Esophagus squamous epithelium (tissue), 5 donors: ENCODE measurements around the gene ANGEL1. TPM values are rescaled to one million over a fixed set of nuclear protein-coding genes. Genes with fewer than 3 reads are reported as not detected.

ENCODE experiments used
- DNase-seq: peaks from one replicate; lab custom pipeline; 2025; lab: John Stamatoyannopoulos, UW
- H3K27ac ChIP-seq, 4 donors: fragments of 200-600 bp; sonication (generic); one replicate each; pipeline ENCODE4 v1.5.1; 2016 to 2019; ENCODE audit warnings: mild to moderate bottlenecking in 1 of 4
- H3K27me3 ChIP-seq, 4 donors: fragments of 200-600 bp; sonication (generic); 1 replicate in 3 of 4; 2 replicates in 1 of 4; pipeline versions ENCODE4 v1.5.1 to v1.6.0; 2017 to 2021; ENCODE audit warnings: antibody characterized with exemption in 1 of 4
- H3K36me3 ChIP-seq, 3 donors: fragments of 200-600 bp; sonication (generic); one replicate each; pipeline ENCODE4 v1.5.1; 2016 to 2019
- H3K4me1 ChIP-seq, 3 donors: fragments of 200-600 bp; sonication (generic); one replicate each; pipeline ENCODE4 v1.5.1; 2017 to 2019
- H3K4me3 ChIP-seq, 4 donors: fragments of 200-600 bp; sonication (generic); 1 replicate in 3 of 4; 2 replicates in 1 of 4; pipeline ENCODE4 v1.5.1; 2016 to 2019; ENCODE audit warnings: mild to moderate bottlenecking in 2 of 4, moderate library complexity in 1 of 4
- H3K9me3 ChIP-seq, 3 donors: fragments of 200-600 bp; sonication (generic); one replicate each; pipeline ENCODE4 v1.5.1; 2016 to 2019
- POLR2A ChIP-seq, 4 donors: fragments of 450-650 bp; IDR thresholded peaks; one replicate each; pipeline ENCODE4 v1.6.1; 2017; ENCODE audit warnings: antibody characterized with exemption in 4 of 4, mild to moderate bottlenecking in 4 of 4, moderate library complexity in 3 of 4
- WGBS, 2 donors: methylation state at CpG; one replicate each; pipeline ENCODE4 v1.1.5; 2018; 5-methylcytosine and 5-hydroxymethylcytosine counted together
- intact Hi-C: fragments of 100-400 bp; cut with DNase I; formaldehyde crosslinking; loops from one replicate; pipeline ENCODE4 v1.15.0; 2022
- total RNA-seq, 4 donors: library from RNA; depleted of rRNA; stranded (reverse); fragments of >200 nt; gene quantifications; one replicate each; pipeline ENCODE4 v1.1.0, GENCODE V29; 2016
- TF ChIP-seq, protein P1 (sequence below), 6 experiments: fragments of 450-650 bp in 4 of 6; fragments of 200-600 bp in 2 of 6; sonication (generic) in 2 of 6; IDR thresholded peaks; one replicate each; pipeline ENCODE4 v1.5.1; 2016 to 2019; ENCODE audit warnings: antibody characterized with exemption in 6 of 6, mild to moderate bottlenecking in 4 of 6, moderate library complexity in 4 of 6
- donor health status: DM: yes; HTN: yes; CAD: no.

Gene ANGEL1
- total RNA-seq, 4 donors from 2014 or later: 3.4 to 13.7 (median 8.3) TPM

DNA sequence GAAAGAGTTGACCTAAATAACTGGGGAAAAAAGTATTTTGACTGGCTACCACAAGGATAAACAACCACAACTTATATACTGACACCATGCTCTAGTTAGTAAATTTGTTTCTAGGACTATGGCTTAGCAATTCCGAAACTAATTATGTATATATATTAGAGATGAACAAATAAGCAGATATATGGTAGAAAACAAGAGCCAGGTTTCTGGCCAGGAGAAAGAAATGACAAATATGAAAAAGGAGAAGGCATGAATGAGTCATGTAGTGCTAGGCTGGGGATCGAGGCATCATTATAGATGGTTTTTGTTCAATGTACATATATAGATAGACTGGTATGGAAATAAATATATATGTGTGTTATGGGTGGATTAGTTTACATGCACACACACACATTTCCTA lies 8.0 kb upstream of the ANGEL1 start:
- intact Hi-C loops: no loop called here

DNA sequence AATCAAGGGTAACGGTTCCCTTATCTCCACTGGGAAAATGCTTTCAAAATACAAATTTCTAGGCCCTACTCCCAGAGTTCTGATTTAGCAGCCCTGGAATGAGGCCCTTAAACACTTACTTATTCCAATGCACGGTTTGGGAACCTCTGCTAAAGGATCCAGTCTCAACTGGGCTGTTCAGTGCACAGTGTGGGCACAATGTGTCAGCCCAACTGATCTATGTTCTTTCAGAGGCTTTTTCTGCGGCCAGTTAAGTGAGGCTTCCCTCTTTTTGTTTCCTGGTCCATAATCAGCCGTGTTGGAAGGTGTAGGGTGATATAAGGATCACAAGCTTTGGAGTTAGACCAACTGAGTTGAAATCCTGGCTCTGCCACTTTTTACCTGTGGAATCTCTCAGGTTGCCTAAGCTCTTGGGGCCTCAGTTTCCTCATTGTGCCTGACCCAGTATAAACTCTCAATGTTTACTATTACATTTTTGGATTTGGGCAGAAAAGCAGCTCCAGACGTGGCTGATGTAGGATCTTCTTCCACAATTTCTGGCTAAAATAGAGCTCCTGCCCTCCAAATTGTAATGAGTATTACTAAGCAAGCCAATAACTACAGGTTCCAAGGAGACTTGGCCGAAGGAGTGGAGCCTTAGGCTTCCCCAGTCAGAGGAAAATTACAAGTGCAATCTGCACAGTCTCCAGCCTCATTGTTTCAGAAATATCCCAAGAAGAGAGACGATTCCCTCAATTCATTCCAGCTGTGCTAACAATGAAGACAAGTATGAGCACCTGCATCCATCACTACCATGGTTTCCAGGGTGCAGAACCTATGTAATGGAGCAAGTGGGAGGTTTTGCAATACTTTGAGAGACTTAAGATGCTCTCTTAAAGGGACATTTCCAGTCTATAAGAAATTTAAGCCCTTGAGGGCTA lies 2.3 kb upstream of the ANGEL1 start:
- no peak overlapping the region for H3K4me3 ChIP-seq
- DNase-seq: no peak
- H3K9me3 ChIP-seq: no peaks in the 10 kb centered on the region
- peaks cover 0 to 9% (median 0%) of the 10 kb centered on the region in 4 donors for H3K27me3 ChIP-seq
- WGBS, 2 donors: 48 to 58% methylated on average over 7 of the region's 7 CpGs
- H3K36me3 ChIP-seq: no peaks in the 10 kb centered on the region
- TF ChIP-seq, protein P1, sequence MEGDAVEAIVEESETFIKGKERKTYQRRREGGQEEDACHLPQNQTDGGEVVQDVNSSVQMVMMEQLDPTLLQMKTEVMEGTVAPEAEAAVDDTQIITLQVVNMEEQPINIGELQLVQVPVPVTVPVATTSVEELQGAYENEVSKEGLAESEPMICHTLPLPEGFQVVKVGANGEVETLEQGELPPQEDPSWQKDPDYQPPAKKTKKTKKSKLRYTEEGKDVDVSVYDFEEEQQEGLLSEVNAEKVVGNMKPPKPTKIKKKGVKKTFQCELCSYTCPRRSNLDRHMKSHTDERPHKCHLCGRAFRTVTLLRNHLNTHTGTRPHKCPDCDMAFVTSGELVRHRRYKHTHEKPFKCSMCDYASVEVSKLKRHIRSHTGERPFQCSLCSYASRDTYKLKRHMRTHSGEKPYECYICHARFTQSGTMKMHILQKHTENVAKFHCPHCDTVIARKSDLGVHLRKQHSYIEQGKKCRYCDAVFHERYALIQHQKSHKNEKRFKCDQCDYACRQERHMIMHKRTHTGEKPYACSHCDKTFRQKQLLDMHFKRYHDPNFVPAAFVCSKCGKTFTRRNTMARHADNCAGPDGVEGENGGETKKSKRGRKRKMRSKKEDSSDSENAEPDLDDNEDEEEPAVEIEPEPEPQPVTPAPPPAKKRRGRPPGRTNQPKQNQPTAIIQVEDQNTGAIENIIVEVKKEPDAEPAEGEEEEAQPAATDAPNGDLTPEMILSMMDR (IDR thresholded peaks at IDR 0.05): no peak
- TF ChIP-seq POLR2A (IDR thresholded peaks at IDR 0.05): no peak
- H3K4me1 ChIP-seq: peaks cover 5 to 30% (median 16%) of the 10 kb centered on the region in 3 donors
- intact Hi-C loops: no loop called here
- H3K27ac ChIP-seq: no peak overlapping the region

More for the DNA sequence above, 8.0 kb upstream of the ANGEL1 start:
- 69 to 83% methylated on average over 2 of the region's 2 CpGs for WGBS, 2 donors
- Histone ChIP-seq H3K4me3 (no peak overlapping the region), H3K36me3 (no peaks in the 10 kb centered on the region), H3K9me3 (no peaks in the 10 kb centered on the region), H3K4me1 (no peaks in the 10 kb centered on the region), H3K27ac (no peak overlapping the region), H3K27me3 (peaks cover 0 to 9% (median 0%) of the 10 kb centered on the region in 4 donors)
- TF ChIP-seq POLR2A (IDR thresholded peaks at IDR 0.05): no peak
- TF ChIP-seq, protein P1 (IDR thresholded peaks at IDR 0.05): no peak
- DNase-seq: no peak

DNA sequence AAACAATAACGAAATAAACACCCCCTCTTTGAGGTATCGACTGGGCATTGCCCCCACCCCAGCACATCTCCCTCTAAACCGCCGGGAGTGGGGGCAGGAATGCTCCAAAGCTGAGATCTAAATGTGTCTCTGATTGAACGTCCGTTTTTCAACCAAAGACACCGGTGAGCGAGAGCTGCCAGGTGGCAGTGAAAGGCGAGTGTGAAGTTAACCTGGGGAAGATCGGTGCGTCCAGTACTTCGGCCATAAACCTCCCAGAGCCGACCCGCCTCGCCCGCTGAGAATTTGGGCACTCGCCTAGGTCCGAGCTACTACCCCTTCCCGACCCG lies 625 bp downstream of the ANGEL1 start:
- no peak for TF ChIP-seq POLR2A (IDR thresholded peaks at IDR 0.05)
- TF ChIP-seq, protein P1 (IDR thresholded peaks at IDR 0.05): no peak
- no peaks in the 10 kb centered on the region for H3K9me3 ChIP-seq
- intact Hi-C loops: no loop called here
- H3K27me3 ChIP-seq: peaks cover 0 to under 1% (median 0%) of the 10 kb centered on the region in 4 donors
- 0 to 2% methylated on average over 16 to 20 of the region's 20 CpGs for WGBS, 2 donors
- peaks cover 2 to 23% (median 5%) of the 10 kb centered on the region in 3 donors for H3K36me3 ChIP-seq
- H3K4me1 ChIP-seq: peaks cover 5 to 32% (median 16%) of the 10 kb centered on the region in 3 donors
- no peak for DNase-seq
- peak overlapping the region; percentile 66 to 82 (median 74) for H3K4me3 ChIP-seq
- H3K27ac ChIP-seq: peak overlapping the region; percentile 83 to 91 (median 86)

DNA sequence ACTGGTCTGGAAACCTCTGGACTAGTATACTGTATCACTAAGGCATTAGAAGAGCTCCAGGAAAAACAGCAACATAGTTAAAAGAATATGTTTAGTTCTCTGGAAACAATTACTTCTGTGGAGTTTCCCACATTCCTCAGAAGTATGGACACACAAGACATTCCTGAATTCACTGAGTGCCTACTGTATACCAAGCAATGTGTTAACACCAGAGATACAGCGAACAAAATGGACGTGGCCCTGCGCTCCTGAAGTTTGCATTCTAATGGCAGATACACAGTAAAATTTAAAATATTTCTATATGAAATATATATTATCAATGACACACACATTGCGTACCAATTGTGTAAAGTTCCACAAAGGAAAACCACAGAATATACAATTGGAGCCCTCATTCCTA lies 1.1 kb downstream of the ANGEL1 start:
- Histone ChIP-seq H3K4me3 (peak overlapping the region; percentile 66 to 82 (median 74)), H3K27ac (peak overlapping the region in 3 of 4 donors; percentile 83 to 91 (median 83)), H3K36me3 (peaks cover 5 to 28% (median 9%) of the 10 kb centered on the region in 3 donors), H3K9me3 (no peaks in the 10 kb centered on the region), H3K27me3 (no peaks in the 10 kb centered on the region), H3K4me1 (peaks cover 5 to 32% (median 16%) of the 10 kb centered on the region in 3 donors)
- 48 to 50% methylated on average over 4 of the region's 4 CpGs for WGBS, 2 donors
- DNase-seq: no peak
- TF ChIP-seq, protein P1 (IDR thresholded peaks at IDR 0.05): no peak
- TF ChIP-seq POLR2A (IDR thresholded peaks at IDR 0.05): no peak
- intact Hi-C loops: no loop called here

DNA sequence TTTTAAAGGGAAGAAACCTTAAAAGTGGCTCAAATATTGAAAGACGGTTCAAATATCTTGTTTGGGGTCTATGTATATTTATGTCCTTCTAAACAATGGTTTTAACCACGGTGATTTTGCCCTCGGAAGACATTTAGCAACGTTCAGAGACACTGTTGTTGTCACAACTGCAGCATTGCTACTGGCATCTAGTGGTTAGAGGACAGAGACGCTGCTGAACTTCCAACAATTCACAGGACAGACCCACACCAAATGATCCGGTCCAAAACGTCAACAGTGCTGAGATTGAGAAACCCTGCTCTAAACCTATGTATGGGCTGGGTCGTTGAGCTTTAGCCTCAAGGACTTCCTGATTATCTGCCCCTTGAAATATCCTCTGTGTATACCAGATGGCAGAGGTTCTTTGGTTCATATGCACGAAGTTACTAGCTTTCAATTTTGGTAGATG lies 1.7 kb downstream of the ANGEL1 start:
- no peaks in the 10 kb centered on the region for H3K27me3 ChIP-seq
- no peak for TF ChIP-seq POLR2A (IDR thresholded peaks at IDR 0.05)
- TF ChIP-seq, protein P1 (IDR thresholded peaks at IDR 0.05): peak in 3 of 6 experiments; percentile 6 to 38 (median 37)
- peak overlapping the region; percentile 2 to 82 (median 74) for H3K4me3 ChIP-seq
- peaks cover 5 to 32% (median 16%) of the 10 kb centered on the region in 3 donors for H3K4me1 ChIP-seq
- 5 to 8% methylated on average over 9 of the region's 9 CpGs for WGBS, 2 donors
- DNase-seq: no peak
- peaks cover 10 to 34% (median 12%) of the 10 kb centered on the region in 3 donors for H3K36me3 ChIP-seq
- H3K27ac ChIP-seq: peak overlapping the region in 2 of 4 donors; percentile 83 to 91
- intact Hi-C loops: no loop called here
- H3K9me3 ChIP-seq: no peaks in the 10 kb centered on the region
